Stimulated activated CD4-positive, alpha-beta T cell treated with anti-CD3 and anti-CD28 coated beads, Interleukin-12 subunit alpha, Interleukin-12 subunit beta, amount 100 ng/mL, for 4 hours (primary cell): Measurements from ENCODE around the gene CORIN.

Experiments used
- DNase-seq: peaks from one replicate; pipeline ENCODE4 v3.0.0-alpha.2; 2020

Gene CORIN

GRCh38 chr4:47837908-47838294 lies at the start of gene CORIN:
Gene CORIN (minus strand): TSS chr4:47838067. CDS start chr4:47837949, 118 bp downstream.
- DNase-seq = no peak

- DNase-seq = no peak
Measured at GRCh38 chr4:47882228-47882627, 44.4 kb upstream of the CORIN start.

DNA sequence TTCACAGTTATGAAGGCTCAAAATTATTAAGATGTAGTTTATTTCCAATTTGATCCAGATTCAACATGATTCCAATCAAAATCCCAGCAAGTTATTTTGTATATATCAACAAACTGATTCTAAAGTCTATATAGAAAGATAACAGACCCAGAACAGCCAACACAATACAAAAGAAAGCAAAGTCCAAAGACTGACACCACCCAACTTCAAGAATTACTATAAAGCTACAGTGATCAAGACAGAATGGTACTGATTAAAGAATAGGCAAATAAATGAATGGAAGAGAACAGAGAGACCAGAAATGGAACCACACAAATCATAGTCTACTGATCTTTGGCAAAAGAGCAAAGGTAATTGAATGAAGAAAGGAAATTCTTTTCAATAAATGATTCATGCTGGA lies 41.6 kb upstream of the CORIN start:
- DNase-seq = no peak

GRCh38 chr4:47876784-47877546 lies 39.1 kb upstream of the CORIN start:
- DNase-seq = no peak

DNA sequence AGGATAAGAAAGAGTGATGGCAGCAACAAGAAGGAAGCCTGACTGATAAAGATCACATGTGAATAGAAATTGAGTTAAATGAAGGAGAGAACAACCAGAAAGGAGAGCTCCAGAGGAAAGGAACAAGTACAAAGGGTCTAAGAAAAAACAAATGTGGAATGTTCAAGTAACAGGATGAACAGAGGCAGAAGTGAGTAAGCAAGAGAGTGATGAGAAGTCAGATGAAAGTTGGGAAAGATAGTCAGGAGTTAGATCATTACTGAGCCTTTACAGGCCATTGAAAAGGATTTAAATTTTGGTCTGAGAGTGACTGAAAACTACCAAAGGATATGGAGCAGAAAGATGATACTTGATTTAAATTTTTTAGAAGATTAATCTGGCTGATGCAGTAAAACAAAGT lies 38.4 kb upstream of the CORIN start:
- DNase-seq = no peak

- no peak for DNase-seq
Measured at GRCh38 chr4:47873877-47874541, 36.1 kb upstream of the CORIN start.

GRCh38 chr4:47863486-47863885 lies 25.6 kb upstream of the CORIN start:
- DNase-seq = no peak

DNA sequence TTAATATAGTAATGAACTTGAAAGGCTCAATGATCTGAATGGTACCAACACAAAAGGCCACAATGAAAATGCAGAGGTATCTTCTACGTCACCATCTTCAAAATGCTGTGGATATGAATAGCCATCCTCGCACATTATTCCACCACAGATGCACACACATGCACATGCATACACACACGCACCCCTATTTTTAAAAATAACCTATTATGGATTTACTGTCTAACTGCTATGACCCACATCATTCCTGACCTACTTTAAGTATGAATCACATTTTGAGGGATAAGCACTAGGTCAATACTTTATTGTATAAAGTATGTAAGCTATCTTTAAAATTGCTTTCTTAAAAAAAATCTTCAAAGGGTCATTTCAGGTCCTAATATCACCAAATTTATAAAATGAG lies 24.4 kb upstream of the CORIN start:
- no peak for DNase-seq

DNA sequence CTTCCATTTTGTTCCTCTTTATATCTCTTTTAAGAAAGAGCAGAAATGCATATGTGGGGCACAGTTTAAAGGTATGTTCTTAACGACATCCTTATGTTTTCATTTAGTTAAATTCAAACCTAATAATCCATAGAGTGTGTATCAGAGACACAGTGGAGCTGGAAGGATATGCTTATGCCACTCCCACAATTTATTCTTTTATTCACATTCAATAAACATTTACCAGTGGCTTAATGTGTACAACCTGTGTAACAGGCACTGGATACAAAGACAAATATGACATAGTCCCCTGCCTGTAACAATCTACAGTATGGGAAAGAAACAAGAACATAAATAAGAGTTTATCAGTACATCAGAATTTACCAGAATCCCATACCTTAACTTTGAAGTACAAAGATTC lies 22.4 kb upstream of the CORIN start:
- DNase-seq = no peak

DNA sequence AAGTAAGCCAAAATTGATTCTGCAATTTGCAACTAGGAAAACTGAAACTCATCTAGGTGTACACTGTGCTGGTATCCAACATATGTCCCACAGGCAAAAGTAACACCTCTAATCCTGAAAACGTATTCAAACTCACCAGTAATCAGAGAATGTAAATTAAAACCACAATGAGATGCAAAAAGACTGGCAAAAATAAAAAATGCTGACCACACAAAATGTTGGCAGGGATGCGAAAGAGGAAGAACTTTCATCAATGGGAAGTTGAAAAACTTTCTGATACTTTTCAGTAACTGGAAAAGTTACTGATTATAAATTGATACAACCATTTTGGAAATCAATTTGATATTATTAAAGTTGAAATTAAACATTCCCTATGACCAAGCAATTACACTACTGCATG lies 20.1 kb upstream of the CORIN start:
- no peak for DNase-seq

- DNase-seq = no peak
Measured at GRCh38 chr4:47856713-47857112, 18.8 kb upstream of the CORIN start.

DNA sequence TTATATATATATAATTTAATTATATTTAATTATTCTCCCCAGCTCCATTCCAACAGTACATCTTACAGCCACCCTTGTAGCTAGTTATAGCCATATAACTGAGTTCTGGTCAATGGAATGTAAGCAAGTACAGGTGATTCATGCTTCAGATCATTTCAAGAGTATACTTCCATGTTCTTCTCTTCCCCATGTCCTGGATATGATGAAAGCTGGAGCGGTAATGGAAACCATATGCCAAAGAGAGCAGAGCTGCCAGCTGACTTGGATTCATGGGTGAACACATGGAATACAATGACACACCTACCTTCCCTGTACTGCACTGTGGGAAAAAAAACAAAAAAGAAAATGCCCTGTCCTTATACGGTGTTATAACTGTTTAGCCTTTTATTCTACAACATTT lies 17.5 kb upstream of the CORIN start:
- no peak for DNase-seq

- no peak for DNase-seq
Measured at GRCh38 chr4:47852136-47852535, 14.3 kb upstream of the CORIN start.

- DNase-seq = no peak
Measured at GRCh38 chr4:47849466-47849865, 11.6 kb upstream of the CORIN start.

DNA sequence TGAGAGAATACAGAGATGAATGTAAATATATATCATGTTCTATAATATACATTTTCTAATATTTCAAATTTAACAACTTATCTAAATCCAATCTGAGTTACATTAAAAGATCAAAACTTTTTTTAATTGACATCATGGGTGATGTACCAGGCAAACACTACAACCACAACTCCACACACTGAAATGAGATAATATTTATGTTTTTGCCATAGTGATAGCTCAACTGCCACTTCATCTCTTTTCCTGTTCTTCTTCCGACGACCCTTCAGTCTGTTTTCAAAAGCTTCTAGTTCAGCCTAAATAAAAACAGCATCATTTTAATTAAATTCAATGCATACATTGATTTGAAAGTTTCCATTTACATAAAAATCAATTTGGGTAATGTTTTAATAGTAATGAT lies 10.2 kb upstream of the CORIN start:
- no peak for DNase-seq

GRCh38 chr4:47842985-47843384 lies 5.1 kb upstream of the CORIN start:
- no peak for DNase-seq

GRCh38 chr4:47840291-47840690 lies 2.4 kb upstream of the CORIN start:
- no peak for DNase-seq

- DNase-seq = peak; percentile 40
Measured at GRCh38 chr4:47839259-47839658, 1.4 kb upstream of the CORIN start.

DNA sequence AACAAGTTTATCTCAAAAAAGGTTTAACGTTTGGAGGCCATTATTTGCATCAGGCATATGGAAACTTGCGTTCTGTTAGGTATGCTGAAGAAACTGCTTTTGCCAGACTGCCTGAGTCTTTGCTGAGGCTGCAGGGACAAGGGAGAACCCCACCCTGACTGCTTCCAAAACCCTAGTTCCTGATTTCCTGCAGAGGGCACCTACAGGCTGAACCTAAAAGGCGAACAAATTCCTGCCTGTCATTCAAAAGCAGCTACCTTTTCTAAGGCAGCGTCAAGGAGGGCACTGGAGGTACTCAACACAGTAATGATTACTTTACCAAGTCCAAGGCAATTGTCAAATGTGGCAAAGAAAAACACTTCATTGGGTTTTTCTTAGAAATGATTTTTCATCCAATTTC lies 578 bp upstream of the CORIN start:
- no peak for DNase-seq

GRCh38 chr4:47837094-47837907 lies 566 bp downstream of the CORIN start:
- DNase-seq = peak; percentile 29

DNA sequence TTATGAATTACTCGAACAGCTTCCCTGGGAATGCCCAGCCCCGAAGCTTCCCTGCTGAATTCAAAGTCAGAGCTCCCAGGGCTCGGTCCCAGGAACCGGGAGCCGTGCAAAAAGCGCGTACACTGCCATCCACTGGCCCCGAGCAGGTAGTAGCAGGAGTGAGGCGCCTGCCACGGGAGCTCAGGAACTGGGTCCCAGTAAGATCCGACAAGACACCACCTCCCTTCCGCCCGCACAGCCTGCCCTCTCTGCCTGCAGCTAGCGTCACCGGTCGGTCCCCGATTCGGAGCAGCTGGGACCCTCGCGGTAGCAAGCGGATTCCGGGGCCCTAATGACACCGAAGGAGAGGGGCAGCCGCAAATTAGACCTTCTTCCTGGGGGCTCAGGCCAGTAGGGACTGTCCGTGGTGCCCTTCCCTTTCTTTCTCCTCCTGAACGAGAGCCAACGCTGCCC lies 1.2 kb downstream of the CORIN start:
- peak; percentile 55 for DNase-seq

DNA sequence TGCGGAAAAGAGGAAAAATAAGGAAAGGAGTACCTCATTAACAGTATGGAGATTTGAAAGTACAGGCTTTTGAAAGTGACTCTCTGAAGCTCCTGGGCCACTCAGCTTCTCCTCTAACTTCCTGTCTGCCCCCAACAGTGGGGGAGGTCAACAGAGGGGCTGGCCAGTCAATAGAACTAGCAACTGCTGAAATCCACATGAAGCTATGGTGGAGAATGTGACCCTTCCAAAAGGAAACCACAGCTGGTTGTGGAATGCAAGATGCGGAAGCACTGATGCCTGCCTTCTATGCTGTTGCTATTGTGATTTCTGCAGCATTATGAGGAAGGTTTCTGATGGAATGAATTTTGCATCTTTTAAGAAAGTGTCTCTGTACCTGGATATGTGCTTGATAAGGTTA lies 2.4 kb downstream of the CORIN start:
- no peak for DNase-seq

DNA sequence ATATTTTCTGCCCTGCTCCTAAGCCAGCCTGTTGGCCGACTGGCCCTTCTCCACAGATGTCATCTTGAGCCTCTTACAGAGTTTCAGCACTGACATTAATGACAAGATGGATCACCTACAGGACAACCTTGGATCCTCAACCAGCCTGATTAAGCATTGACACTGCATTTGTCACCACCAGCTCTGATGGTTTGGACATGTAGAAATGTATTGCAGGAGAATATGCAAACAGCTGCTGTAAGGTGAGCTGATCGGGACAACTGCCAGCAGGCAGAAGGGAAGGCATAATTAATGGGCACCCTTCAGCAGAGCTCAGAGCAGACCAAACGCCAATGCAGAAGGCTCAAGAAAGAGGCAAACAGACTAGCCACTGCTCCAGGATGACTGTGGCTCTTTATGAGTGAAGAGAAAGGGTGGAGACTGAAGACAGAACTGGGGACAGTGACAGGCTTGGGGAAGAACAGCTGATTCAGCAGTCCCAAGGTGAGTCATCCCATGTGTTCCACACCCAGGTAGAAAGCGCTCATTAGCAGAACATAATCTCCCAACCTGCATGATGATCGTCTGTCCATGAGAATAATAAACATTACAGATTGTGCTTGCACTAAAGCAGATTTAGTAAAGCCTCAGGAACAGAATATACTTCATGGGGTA lies 6.7 kb downstream of the CORIN start:
- DNase-seq = no peak
